Aortic smooth muscle cell (primary cell): ENCODE measurements around the gene OR10X1. TPM values are rescaled to one million over a fixed set of nuclear protein-coding genes. Genes with fewer than 3 reads are reported as not detected.

Experiments
- total RNA-seq: library from RNA; depleted of rRNA; stranded (reverse); fragments of >200 nt; gene quantifications from 2 replicates; pipeline ENCODE4 v1.2.3, GENCODE V29; 2014

The OR10X1 gene, protein sequence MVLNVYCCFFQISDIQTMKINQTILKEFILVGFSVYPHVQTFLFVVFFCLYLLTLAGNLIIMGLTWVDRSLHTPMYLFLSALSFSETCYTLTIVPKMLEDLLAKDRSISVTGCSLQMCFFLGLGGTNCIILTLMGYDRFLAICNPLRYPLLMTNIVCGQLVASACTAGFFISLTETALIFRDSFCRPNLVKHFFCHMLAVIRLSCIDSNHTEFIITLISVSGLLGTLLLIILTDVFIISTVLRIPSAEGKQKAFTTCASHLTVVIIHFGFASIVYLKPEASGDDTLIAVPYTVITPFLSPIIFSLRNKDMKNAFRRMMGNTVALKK
- not detected in 2 replicates for total RNA-seq

DNA sequence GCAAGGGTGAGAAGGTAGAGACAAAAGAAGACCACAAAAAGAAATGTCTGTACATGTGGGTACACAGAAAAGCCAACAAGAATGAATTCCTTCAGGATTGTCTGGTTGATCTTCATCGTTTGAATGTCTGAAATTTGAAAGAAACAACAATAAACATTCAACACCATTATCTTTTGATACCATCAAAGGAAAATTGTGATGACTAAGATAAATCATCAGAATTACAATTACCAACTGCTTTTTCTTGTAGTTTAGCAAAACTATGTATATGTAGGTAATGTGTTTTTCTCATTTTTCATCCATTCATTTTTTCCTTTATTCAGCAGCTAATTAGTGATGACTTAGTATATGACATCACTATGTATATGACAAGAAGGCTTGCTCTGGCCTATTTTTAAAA lies at the start of gene OR10X1:
Gene OR10X1, minus strand, starts transcription at position 167 of the 400 bp plus-strand sequence. Its CDS starts 0 bp downstream, at position 167.

DNA sequence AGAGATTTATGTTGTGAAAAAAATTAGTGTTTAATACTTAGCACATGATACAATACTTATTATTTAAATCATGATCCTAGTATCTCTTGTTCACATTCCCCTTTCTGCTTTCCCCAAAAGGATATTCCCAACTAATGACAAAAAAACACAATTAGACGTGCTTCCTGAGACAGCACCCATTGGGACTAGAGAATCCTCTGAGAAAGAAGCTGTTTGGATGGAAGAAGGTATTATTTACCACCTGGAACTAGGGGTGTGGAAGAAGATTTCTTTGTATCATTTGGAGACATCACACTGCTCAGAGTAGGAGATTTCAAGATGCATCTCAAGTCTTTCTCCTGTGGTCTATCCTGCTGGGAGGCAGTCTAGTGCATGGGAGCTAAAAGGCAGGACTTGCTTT lies 25.3 kb upstream of the OR10X1 start, which contains the start of gene OR10Z1:
Gene OR10Z1, plus strand, starts transcription at position 301 of the 400 bp plus-strand sequence. CDS start 1,171 bp downstream, outside the sequence.

GRCh38 chr1:158570480-158570879 lies 9.2 kb downstream of the OR10X1 start, which contains the start of gene OR6P1:
TSS of gene OR6P1 (minus strand) at chr1:158570580. CDS start at chr1:158563604, 6,976 bp downstream.

GRCh38 chr1:158554352-158554751 lies 25.3 kb downstream of the OR10X1 start, which contains the start of gene OR6Y1:
TSS of gene OR6Y1 (minus strand) at chr1:158554405. CDS start at chr1:158548105, 6,300 bp downstream.

Other genes with a start within 250 kb of the OR10X1 start
- gene CD1B, start 248.4 kb downstream of the OR10X1 start, total RNA-seq: not detected in 2 replicates
- gene CD1E, start 226.0 kb downstream of the OR10X1 start, total RNA-seq: not detected in 2 replicates
- gene OR10T2, start 180.4 kb downstream of the OR10X1 start, total RNA-seq: not detected in 2 replicates
- not detected in 2 replicates for gene OR10K2, start 153.7 kb downstream of the OR10X1 start, total RNA-seq
- not detected in 2 replicates for gene OR10K1, start 118.1 kb downstream of the OR10X1 start, total RNA-seq
- not detected in 2 replicates for gene OR10R2, start 107.7 kb downstream of the OR10X1 start, total RNA-seq
- gene OR6Y1, start 25.5 kb downstream of the OR10X1 start, total RNA-seq: not detected in 2 replicates
- not detected in 2 replicates for gene OR6P1, start 9.3 kb downstream of the OR10X1 start, total RNA-seq
- gene OR10Z1, start 25.4 kb upstream of the OR10X1 start, total RNA-seq: not detected in 2 replicates
- gene SPTA1, start 106.8 kb upstream of the OR10X1 start, total RNA-seq: under 0.01 and 0.12 TPM in 2 replicates
- not detected in 2 replicates for gene OR6K2, start 120.8 kb upstream of the OR10X1 start, total RNA-seq
- not detected in 2 replicates for gene OR6K3, start 140.8 kb upstream of the OR10X1 start, total RNA-seq
- gene OR6K6, start 174.8 kb upstream of the OR10X1 start, total RNA-seq: not detected in 2 replicates
- not detected in 2 replicates for gene OR6N1, start 192.3 kb upstream of the OR10X1 start, total RNA-seq
- not detected in 2 replicates for gene OR6N2, start 201.3 kb upstream of the OR10X1 start, total RNA-seq